SK-N-SH (cell line): ENCODE data around the gene ZNF462.

Experiments used
- GATA2 ChIP-seq: sonication (generic); formaldehyde crosslinking; IDR thresholded peaks from 2 replicates; pipeline ENCODE4 v1.5.0; 2020; ENCODE audit warnings: mild to moderate bottlenecking, missing genetic modification reagents
- MXI1 ChIP-seq: IDR thresholded peaks from 2 replicates; pipeline ENCODE4 v1.6.1; 2012; ENCODE audit warnings: mild to moderate bottlenecking, low read depth, low read length, improper control_type of control experiment
- NRF1 ChIP-seq: IDR thresholded peaks from 2 replicates; pipeline ENCODE4 v1.6.1; 2012; ENCODE audit warnings: low read depth, mild to moderate bottlenecking, low read length
- RAD21 ChIP-seq: IDR thresholded peaks from 2 replicates; pipeline ENCODE4 v1.6.1; 2012; ENCODE audit warnings: mild to moderate bottlenecking, low read length
- RFX5 ChIP-seq: IDR thresholded peaks from 2 replicates; pipeline ENCODE4 v1.6.1; 2012; ENCODE audit warnings: mild to moderate bottlenecking, improper control_type of control experiment, low read length
- TF ChIP-seq, protein P1 (sequence below): fragments of 200-600 bp; sonication (generic); IDR thresholded peaks from 2 replicates; pipeline ENCODE4 v1.6.1; 2017; ENCODE audit warnings: antibody characterized with exemption, mild to moderate bottlenecking, moderate library complexity

DNA sequence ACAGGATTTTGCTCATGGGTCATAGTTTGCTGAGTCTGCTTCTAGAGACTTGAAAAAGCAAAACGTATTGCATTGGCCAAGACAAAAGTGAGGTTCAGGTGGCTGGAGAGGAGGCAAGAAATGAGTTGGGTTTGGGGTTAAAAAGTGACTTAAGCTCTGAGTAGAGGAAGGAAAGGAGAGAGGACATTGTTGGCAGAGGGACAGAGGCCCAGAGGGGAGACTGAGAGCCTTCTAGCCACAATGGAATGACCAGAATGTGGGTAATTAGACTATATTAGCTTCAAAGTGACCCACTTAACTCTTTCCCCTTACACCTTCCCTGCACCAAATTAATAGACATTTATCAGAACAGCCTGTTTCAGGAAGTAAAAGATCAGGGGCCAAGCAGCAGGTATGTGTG is 188.4 kb downstream of the ZNF462 start:
- TF ChIP-seq, protein P1, sequence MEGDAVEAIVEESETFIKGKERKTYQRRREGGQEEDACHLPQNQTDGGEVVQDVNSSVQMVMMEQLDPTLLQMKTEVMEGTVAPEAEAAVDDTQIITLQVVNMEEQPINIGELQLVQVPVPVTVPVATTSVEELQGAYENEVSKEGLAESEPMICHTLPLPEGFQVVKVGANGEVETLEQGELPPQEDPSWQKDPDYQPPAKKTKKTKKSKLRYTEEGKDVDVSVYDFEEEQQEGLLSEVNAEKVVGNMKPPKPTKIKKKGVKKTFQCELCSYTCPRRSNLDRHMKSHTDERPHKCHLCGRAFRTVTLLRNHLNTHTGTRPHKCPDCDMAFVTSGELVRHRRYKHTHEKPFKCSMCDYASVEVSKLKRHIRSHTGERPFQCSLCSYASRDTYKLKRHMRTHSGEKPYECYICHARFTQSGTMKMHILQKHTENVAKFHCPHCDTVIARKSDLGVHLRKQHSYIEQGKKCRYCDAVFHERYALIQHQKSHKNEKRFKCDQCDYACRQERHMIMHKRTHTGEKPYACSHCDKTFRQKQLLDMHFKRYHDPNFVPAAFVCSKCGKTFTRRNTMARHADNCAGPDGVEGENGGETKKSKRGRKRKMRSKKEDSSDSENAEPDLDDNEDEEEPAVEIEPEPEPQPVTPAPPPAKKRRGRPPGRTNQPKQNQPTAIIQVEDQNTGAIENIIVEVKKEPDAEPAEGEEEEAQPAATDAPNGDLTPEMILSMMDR: no peak
- TF ChIP-seq RFX5 (no peak), NRF1 (no peak), MXI1 (no peak), GATA2 (CRISPR knock-in tag) (no peak), RAD21 (no peak)
